Duodenal mucosa (tissue), 2 donors: ENCODE measurements around the gene EDA.
"Not testable (repeated sequence)": the region's sequence is repeated elsewhere in the genome, so short reads cannot be mapped to it uniquely, and the experiment has no call there.

Experiments used
- H3K27ac ChIP-seq: one replicate; pipeline ENCODE4 v1.7.0; 2013; ENCODE audit warnings: low read depth, low read length
- H3K27me3 ChIP-seq, 2 donors: one replicate each; pipeline ENCODE4 v1.7.0; 2013; ENCODE audit warnings: low read length in 2 of 2, control low read depth in 1 of 2; ENCODE audit not compliant: insufficient read depth in 2 of 2, control insufficient read depth in 1 of 2
- H3K36me3 ChIP-seq, 2 donors: one replicate each; pipeline ENCODE4 v1.7.0; 2013; ENCODE audit warnings: low read length in 2 of 2, control low read depth in 1 of 2; ENCODE audit not compliant: insufficient read depth in 2 of 2, control insufficient read depth in 1 of 2
- H3K4me1 ChIP-seq, 2 donors: one replicate each; pipeline ENCODE4 v1.7.0; 2013; ENCODE audit warnings: low read length in 2 of 2, control low read depth in 1 of 2; ENCODE audit not compliant: insufficient read depth in 2 of 2, control insufficient read depth in 1 of 2
- H3K4me3 ChIP-seq, 2 donors: one replicate each; pipeline ENCODE4 v1.7.0; 2013; ENCODE audit warnings: low read length in 2 of 2, low read depth in 1 of 2
- H3K9ac ChIP-seq, 2 donors: one replicate each; pipeline ENCODE4 v1.7.0; 2013; ENCODE audit warnings: low read length in 2 of 2, low read depth in 1 of 2
- H3K9me3 ChIP-seq, 2 donors: one replicate each; pipeline ENCODE4 v1.7.0; 2013; ENCODE audit warnings: low read length in 2 of 2, control low read depth in 1 of 2; ENCODE audit not compliant: control insufficient read depth in 1 of 2

Gene EDA

DNA sequence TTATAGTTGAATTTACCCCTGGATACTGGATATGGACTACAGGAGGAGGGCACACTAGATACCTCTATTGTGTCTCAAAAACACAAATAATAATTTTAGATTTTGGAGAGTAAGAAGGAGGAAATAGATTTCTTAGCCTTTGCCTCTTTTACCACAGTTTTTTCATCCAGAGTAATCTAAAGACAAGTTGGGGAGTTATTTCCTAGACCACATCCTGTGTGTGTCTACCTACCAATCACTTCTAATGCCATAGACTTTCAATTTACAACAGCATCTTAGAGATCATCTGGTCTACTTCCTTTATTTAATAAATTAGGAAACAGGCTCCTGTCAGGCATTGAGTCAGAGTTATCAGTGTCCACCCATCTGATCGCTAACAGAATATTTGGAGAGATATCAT, 191.5 kb downstream of the EDA start:
- H3K4me3 ChIP-seq, result no peak overlapping the region
- H3K4me1 ChIP-seq, result no peaks in the 10 kb centered on the region
- no peak overlapping the region for H3K9ac ChIP-seq
- H3K27me3 ChIP-seq, result no peaks in the 10 kb centered on the region
- no peaks in the 10 kb centered on the region for H3K36me3 ChIP-seq
- no peaks in the 10 kb centered on the region for H3K9me3 ChIP-seq
- H3K27ac ChIP-seq, result no peak overlapping the region

DNA sequence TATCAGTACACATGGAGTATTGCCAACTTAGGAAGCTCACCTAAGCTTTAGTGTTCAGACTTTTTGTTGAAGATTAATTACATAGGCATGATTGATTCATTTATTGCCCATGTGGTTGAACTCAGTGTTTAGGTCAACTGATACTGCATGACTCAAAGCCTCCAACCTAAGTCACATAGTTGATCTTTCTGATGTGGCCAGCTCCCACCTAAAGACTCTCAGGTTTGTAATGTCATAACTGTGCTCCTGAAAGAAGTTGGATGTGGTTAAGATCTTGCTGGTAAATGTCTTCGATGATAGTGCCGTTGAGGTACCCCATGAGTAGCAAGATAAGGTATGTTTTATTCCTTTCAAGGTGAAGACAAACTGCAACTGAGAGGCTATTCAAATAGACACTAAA, 192.5 kb downstream of the EDA start:
- no peaks in the 10 kb centered on the region for H3K27me3 ChIP-seq
- H3K27ac ChIP-seq, result no peak overlapping the region
- no peaks in the 10 kb centered on the region for H3K9me3 ChIP-seq
- no peaks in the 10 kb centered on the region for H3K4me1 ChIP-seq
- H3K36me3 ChIP-seq, result no peaks in the 10 kb centered on the region
- H3K9ac ChIP-seq, result no peak overlapping the region
- no peak overlapping the region for H3K4me3 ChIP-seq

DNA sequence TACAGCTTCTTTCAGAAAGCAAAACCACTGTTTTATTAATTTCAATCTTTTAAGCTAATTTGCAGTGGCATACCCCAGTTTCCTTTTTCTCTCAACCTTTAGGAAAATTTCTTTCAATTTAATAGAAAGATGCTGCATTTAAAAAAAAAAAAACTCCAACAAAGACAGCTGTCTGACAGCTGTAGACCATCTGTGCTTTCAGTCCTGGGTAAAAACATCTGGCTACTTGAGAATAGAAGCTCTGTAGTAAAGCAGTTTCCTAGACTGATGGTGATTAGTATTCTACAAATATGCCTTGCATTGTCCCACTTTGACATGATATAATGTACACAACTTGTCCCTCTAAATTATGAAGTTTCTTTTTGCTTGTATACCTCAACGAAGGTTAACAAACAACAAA, 197.8 kb downstream of the EDA start:
- H3K36me3 ChIP-seq, result no peaks in the 10 kb centered on the region
- no peak overlapping the region for H3K27ac ChIP-seq
- no peak overlapping the region for H3K9ac ChIP-seq
- no peaks in the 10 kb centered on the region for H3K9me3 ChIP-seq
- H3K27me3 ChIP-seq, result no peaks in the 10 kb centered on the region
- H3K4me1 ChIP-seq, result no peaks in the 10 kb centered on the region
- H3K4me3 ChIP-seq, result no peak overlapping the region

DNA sequence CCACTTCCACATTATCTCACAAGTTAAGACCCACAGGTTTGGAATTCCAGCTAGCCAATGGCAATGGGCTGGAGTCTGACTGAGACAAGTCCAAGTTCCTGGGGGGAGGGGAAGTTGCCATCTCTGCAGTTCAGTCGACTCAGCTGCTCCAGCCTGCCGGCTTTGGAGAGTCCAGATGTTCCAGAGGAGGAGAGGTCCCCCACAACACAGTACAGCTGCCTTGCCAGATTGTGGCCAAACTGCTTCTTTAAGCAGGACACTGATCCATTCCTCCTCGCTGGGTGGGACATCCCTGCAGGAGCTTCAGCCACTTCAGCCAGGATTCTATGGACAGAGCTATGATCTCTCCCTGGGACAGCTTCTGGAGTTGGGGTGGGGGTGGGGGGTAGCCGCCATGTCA, 199.2 kb downstream of the EDA start:
- no peaks in the 10 kb centered on the region for H3K9me3 ChIP-seq
- H3K9ac ChIP-seq, result no peak overlapping the region
- no peaks in the 10 kb centered on the region for H3K27me3 ChIP-seq
- H3K27ac ChIP-seq, result no peak overlapping the region
- H3K4me1 ChIP-seq, result no peaks in the 10 kb centered on the region
- H3K4me3 ChIP-seq, result no peak overlapping the region
- H3K36me3 ChIP-seq, result no peaks in the 10 kb centered on the region

DNA sequence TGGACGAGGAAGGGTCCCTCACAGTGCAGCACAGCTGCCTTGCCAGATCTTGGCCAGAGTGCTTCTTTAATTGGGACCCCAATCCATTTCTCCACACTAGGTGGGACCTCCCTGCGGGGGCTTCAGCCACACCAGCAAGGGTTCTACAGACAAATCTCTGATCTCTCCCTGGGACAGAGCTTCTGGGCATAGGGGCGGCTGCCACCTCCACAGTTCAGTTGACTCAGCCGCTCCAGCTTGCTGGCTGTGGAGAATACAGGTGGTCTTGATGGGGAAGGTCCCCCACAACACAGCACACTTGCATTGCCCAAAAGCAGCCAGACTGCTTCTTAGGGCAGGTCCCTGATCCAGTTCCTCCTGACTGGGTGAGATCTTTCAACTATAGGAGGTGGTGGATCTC, 199.6 kb downstream of the EDA start:
- Histone ChIP-seq H3K27ac (no peak overlapping the region), H3K4me3 (no peak overlapping the region), H3K27me3 (no peaks in the 10 kb centered on the region), H3K4me1 (no peaks in the 10 kb centered on the region), H3K36me3 (no peaks in the 10 kb centered on the region), H3K9me3 (no peaks in the 10 kb centered on the region), H3K9ac (no peak overlapping the region)

DNA sequence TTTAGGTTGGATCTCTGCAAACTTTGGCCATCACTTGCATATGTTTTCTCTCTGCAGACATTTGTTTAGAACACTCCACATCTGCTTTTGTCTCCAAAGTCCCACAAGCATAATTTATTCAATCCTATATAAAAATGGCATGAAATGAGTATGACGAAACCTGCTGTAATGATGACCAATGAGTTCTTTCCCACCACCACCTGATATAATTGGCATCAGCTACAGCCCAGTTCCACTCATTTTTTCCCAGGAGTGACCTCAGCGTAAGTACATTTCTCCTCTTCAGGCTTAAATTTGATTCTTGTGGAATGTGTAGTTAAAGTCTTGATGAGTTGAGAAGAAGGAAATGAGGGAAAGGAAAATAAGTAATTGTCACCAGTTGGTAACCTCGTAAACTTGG, 228.7 kb downstream of the EDA start:
- Histone ChIP-seq H3K27me3 (no peaks in the 10 kb centered on the region), H3K4me1 (no peaks in the 10 kb centered on the region), H3K36me3 (no peaks in the 10 kb centered on the region), H3K27ac (no peak overlapping the region), H3K9ac (no peak overlapping the region), H3K9me3 (no peaks in the 10 kb centered on the region), H3K4me3 (no peak overlapping the region)

DNA sequence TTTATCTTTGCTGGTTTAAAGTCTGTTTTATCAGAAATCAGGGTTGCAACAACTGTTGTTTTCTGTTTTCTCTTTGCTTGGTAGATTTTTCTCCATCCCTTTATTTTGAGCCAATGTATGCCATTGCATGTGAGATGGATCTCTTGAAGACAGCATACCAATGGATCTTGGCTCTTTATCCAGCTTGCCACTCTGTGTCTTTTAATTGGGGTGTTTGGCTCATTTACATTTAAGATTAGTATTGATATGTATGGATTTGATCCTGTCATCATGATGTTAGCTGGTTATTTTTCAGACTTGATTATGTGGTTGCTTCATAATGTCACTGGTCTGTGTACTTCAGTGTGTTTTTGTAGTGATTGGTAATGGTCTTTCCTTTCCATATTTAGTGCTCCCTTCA, 244.1 kb downstream of the EDA start:
- H3K9ac ChIP-seq, H3K9me3 ChIP-seq, H3K27ac ChIP-seq, H3K4me1 ChIP-seq, H3K4me3 ChIP-seq, H3K36me3 ChIP-seq, H3K27me3 ChIP-seq: not testable (repeated sequence)

DNA sequence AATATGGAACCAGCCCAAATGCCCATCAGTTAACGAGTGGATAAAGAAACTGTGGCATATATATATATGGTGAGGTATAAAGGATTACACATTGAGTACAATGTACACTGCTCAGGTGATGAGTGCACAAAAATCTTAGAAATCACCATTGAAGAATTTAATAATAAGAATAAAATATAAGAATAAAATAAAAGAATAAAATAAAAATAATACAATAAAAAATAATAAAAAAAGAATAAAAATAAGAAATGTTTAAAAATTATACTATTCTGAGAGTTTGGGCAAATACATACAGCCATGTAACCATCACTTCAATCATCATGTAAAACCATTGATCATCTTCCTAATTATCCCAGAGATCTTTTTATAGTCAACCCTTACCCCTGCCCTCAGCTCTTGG, 260.3 kb downstream of the EDA start:
- Histone ChIP-seq H3K27ac (no peak overlapping the region), H3K9ac (no peak overlapping the region), H3K4me1 (no peaks in the 10 kb centered on the region), H3K9me3 (no peaks in the 10 kb centered on the region), H3K27me3 (no peaks in the 10 kb centered on the region), H3K36me3 (no peaks in the 10 kb centered on the region), H3K4me3 (no peak overlapping the region)

DNA sequence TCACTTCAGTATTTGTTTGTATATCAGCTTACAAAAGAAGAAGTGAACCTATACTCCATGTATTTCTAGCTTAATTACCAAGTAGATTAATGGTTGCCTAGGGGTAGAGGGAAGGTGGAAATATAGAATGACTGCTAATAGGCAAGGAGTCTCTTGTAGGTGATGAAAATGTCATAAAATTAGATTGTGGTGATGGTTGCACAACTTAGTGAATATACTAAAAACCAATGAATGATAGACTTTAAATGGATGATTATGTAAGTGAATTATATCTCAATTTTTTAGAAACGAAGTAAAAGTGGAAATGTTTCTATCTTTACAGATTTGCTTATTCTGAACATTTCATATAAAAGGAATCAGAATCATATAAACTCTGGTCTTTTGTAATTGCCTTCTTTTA, 268.3 kb downstream of the EDA start:
- H3K9me3 ChIP-seq, result peaks cover 0 to 3% of the 10 kb centered on the region in 2 donors
- no peaks in the 10 kb centered on the region for H3K36me3 ChIP-seq
- H3K9ac ChIP-seq, result no peak overlapping the region
- no peaks in the 10 kb centered on the region for H3K4me1 ChIP-seq
- no peaks in the 10 kb centered on the region for H3K27me3 ChIP-seq
- no peak overlapping the region for H3K27ac ChIP-seq
- H3K4me3 ChIP-seq, result no peak overlapping the region

DNA sequence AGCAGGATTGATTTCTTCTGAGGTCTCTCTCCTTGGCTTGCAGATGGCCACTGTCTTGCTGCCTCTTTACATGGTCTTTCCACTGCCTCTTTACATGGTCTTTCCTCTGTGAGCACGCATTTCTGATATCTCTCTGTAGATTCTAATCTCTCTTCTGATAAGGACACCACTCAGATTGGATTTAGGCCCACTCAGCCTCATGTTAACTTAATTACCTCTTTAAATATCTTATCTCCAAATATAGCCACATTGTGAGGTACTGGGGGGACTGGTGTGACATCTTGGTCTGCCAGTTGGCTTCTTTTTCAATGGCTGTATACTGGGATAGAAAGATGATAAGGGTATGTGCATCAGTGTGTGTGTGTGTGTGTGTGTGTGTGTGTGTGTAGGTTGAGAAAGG, 280.1 kb downstream of the EDA start:
- H3K36me3 ChIP-seq, result no peaks in the 10 kb centered on the region
- H3K4me1 ChIP-seq, result no peaks in the 10 kb centered on the region
- no peak overlapping the region for H3K4me3 ChIP-seq
- H3K27me3 ChIP-seq, result no peaks in the 10 kb centered on the region
- no peaks in the 10 kb centered on the region for H3K9me3 ChIP-seq
- H3K9ac ChIP-seq, result no peak overlapping the region
- H3K27ac ChIP-seq, result no peak overlapping the region

DNA sequence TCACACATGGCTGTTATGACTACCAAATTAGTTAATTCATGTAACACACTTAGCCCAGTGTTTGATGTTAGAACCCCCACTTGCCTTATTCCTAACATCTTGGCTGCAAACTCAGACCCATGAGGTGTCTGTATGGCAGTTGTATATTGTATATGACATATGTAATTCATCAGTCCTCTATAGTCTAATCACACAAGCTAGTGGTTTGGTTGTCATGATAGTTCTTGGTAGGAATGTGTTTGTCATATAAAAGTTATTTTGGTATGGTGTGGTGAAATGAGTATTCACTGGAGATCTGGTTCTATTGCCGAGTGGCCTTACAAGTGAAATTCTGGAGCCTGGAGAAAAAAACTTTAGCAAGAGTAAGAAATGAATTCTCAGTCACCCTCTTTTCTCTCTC, 284.6 kb downstream of the EDA start:
- no peak overlapping the region for H3K9ac ChIP-seq
- no peaks in the 10 kb centered on the region for H3K9me3 ChIP-seq
- no peak overlapping the region for H3K27ac ChIP-seq
- no peaks in the 10 kb centered on the region for H3K27me3 ChIP-seq
- no peaks in the 10 kb centered on the region for H3K4me1 ChIP-seq
- no peak overlapping the region for H3K4me3 ChIP-seq
- no peaks in the 10 kb centered on the region for H3K36me3 ChIP-seq
